GM18498 (cell line): ENCODE data around the gene GPR4.
"Not testable (repeated sequence)": the region's sequence is repeated elsewhere in the genome, so short reads cannot be mapped to it uniquely, and the experiment has no call there.

ENCODE experiments used
- ATAC-seq: cut with Tn5 transposase; IDR thresholded peaks from one replicate; pipeline ENCODE4 v1.9.1; 2021; ENCODE audit warnings: mild to moderate bottlenecking, moderate library complexity; ENCODE audit not compliant: unreplicated experiment

Gene GPR4

DNA sequence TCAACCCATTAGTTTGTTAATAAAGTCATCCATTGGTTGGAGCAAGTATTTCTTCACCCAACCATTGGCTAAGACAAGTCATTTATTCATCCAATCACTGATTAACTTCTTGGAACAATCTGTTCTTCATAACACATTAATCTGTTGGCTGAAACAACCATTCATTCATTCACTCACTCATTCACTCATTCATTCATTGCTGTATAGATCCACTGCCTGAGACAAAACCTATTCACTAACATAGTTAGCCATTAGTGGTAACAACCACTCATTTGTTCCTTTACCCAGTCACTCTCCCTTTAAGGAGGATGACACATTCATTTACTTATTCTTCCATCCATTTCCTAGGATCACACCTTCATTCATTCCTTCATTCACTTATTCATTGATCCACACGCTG is 22.0 kb upstream of the GPR4 start:
- ATAC-seq: no peak

DNA sequence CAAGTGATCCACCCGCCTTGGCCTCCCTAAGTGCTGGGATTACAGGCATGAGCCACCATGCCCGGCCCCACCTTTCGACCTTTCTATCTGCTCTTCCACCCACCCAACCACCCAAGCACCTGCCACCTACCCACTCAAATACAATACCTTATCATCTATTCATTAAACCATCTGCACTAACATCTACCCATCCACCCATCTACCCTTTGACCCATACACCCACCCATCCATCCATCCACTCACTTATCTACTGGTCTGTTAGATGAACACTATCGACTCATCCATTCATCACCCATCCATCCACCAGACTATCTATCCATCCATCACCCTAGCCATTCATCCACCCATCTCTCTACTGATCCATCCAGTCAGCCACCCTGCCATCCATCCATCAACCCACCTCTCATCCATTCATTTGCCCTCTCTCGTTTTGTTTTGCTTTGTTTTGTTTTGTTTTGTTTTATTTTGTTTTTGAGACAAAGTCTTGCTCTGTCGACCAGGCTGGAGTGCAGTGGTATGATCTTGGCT is 20.0 kb upstream of the GPR4 start:
- ATAC-seq: no peak

DNA sequence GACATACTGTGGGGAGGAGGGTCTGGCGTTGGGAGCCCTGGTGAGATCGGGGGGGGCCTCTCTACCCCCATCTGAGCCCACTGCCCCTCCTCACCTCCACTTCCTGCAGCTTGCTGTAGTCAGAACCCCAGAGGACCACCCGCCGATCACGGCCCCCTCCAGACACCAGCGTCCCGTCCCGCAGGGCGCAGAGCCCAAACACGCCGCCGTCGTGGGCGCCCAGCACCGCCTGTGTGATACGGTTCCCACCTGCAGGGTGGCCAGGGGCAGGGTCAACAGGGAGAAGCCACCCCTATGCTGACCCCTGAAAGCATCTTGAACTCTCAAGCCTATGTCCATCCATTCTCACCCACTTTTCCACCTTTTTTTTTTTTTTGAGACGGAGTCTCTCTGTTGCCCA is 19.4 kb upstream of the GPR4 start:
- ATAC-seq: no peak

DNA sequence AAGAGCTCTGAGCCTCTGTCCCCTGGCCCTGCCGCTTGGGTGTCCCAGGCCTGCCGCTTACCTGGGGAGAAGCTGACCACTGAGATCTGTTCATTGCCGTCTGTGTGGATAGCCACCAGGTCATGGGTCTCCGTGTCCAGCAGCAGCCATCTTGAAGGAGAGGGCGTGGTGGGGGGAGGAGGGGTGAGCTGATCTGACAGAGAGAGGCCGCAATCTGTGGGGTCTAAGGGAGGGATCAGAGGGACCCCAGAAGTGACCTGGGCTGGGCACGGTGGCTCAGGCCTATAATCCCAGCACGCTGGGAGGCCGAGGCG is 14.6 kb upstream of the GPR4 start:
- no peak for ATAC-seq

DNA sequence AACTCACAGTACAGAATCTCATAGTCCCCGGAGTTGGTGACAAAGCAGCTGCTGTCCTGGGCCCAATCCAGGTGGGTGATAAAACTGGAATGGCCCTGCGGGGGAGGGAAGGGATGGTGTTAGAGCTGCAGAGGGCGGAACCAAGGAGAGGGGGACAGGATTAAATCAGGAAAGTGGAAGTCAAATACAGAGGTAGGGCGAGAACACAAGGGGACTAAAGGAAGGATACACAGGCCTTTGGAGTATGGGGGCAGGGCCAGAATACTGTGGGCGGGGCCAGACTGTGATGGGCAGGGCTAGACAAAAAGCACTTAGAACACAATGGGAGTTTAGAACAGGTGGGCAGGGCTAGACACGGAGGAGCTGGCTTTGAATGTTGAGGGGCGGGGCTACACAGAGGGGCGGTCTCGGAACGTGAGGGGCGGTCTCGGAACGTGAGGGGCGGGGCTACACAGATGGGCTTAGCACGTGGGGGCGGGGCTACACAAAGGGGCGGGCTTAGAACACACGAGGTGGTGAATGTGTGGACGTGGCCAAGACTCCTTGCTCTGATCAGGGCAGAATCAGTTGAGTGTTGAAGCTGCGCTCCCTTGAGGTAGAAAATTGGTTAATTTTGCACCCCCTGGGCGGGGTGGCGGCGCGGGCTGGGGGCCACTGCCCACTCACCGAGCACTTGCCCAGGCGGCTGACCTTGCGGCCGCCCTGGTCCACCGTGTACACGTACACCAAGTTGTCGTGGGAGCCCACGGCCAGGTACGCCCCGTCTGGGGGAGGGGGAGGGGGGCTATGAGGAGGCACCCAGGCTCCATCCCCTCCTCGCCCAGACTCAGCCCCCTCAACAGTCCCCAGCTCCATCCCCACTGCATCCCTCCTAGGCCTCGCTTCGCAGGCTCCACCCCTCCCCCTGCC is 14.0 kb upstream of the GPR4 start:
- no peak for ATAC-seq

DNA sequence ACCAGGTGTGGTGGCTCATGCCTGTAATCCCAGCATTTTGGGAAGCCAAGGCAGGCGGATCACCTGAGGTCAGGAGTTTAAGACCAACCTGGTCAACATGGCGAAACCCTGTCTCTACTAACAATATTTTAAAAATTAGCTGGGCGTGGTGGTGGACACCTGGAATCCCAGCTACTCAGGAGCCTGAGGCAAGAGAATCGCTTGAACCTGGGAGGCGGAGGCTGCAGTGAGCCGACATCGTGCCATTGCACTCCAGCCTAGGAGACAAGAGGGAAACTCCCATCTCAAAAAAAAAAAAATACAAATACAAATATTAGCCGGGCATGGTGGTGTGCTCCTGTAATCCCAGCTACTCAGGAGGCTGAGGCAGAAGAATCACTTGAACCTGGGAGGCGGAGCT is 13.0 kb upstream of the GPR4 start:
- not testable (repeated sequence) for ATAC-seq

DNA sequence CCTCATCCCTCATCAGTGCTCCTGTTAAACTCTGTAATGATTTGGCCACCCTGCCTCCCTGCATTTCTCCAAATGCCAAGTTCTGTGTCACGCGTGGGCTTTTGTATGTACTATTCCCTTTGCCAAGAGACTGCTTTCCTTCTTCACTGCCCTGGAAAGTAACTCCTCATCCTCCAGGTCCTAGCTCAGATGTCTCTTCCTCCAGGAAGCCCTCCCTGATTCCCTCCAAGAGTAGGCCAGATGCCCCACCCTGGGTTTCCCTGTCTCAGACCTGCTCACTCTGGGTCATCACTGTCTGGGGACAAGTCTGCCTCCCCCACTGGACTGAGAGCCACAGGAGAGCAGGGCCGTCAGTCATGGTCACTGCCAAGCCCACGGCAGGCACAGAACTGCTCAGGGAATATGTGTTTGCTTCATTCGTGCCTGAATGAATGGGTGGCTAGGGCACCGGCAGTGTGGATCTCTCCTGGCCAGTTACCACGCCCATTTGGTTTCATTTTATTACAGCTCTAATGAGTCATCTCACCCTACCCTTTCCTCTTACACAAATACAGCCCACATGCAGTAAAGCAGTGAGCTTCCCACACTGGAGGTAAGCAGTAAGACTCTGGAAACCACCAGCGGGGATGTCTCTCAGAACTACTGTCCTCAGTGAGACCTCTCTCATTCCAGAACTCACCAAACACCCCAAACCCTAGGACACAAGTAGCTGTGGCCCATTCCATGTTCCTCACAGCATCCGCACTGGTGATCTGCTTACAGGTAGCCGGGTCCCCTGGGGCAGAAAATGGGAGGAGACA is 12.1 kb upstream of the GPR4 start:
- peak; percentile 55 for ATAC-seq

DNA sequence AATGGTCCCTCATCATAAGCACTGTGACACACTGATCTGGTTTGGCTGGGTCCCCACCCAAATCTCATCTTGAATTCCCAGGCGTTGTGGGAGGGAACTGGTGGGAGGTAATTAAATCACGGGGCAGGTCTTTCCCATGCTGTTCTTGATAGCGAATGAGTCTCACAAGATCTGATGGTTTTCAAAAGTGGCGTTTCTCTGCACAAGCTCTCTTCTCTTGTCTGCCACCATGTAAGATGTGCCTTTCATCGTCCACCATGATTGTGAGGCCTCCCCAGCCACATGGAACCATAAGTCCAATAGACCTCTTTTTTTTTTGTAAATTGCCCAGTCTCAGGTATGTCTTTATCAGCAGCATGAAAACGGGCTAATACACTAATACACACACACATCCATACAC is 6.9 kb upstream of the GPR4 start:
- no peak for ATAC-seq

DNA sequence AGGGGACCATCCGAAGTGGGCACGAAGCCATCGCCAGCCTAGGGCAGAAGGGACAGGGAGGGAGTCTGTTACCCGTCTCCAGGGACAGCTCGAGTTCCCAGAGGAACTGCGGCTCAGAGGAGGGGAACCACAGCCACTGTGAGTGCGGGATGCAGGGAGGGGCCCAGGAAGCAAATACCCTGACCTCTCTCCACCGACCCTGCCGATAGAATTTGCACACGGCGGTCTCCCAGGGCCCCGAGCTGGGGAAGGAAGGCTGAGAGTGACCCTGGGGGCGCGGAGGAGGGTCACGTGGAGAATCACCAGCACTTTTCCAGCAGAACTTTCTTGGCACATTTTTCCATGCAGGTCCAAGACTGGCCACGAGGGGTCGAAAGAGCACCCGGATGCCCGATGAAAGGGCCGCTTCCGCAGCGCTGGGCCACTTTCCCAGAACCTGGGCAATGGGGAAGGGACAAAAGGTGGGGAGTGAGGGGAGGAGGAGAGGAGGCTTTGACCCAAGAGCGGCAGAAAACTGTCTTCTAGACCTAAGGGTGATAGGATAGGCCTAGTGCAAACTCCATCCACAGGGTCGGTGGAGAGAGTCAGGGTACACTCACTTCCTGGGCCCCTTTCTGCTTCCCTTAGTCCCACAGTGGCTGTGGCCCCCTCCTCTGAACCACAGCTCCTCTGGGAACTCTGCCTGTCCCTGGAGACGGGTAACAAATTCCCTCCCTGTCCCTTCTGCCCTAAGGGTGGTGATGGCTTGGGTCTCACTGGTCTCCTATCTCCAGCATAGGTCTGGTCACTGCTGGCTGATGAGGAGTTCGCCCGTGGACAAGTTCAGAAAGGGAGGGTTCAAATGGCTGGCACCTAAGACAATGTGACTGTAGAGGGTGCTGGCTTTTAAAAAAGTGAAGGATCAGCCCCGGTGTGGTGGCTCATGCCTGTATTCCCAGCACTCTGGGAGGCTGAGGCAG is 5.3 kb upstream of the GPR4 start:
- no peak for ATAC-seq

DNA sequence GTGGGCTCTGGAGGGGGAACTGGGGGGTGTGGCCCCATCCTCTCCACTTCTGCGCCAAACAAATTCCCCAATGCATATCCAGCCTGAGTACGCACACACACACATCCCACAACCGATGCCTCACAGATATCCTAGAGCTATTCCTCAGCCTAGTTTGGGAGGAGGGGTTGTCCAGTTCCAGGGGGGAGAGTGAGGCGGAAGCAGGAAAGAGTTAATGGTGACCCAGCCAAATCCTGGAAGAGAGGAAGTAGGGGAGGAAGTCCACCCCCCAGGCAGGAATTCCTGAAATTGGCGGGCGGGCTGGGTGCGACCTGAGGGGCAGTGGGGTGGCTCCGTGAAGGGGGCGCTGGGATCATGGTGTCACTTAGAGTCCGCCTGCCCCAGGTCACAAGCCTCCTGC is 897 bp downstream of the GPR4 start:
- no peak for ATAC-seq

DNA sequence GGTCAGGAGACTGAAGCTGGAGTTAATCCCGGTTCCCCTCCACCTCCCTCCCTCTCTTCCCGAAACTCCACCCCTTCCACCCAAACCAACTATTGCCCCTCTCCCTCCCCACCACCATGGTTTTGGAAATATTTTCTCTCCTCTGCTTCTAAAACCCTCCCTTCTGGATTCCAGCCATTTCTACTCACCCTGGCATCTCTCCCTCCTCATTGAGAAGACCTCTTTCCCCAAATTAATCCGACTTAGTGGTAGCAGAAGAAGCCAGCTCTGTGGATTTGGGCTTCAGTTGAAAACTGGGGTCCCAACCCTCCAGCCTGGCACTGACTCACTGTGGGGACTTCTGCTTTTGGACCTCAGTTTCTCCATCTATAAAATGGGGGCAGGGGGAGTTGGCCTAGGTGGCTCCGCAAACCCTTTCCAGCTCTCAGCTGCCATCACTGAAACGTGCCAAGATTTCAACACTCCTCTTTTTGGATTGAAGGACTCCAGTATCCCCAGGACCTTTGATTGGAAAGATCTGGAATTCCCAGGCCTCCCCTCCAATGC is 1.6 kb downstream of the GPR4 start:
- no peak for ATAC-seq

DNA sequence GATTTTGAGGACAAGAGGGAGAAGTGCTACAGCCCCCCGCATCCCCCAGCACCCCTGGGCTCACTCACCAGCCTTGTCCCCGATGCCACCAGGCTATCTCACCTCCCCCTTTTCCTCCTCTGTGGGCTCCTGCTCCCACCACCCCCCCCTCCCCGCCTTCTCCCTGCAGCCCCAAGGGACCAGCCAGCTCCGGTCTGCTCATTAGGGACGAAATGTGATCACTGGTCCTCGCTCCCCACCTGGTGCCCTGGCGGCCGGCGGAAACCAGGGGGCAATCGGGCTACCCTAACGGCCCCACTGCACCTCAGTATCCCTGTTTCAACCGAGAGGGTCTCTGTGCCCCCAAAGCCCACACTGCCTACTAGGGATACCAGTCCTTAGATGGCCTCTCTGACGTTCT is 2.7 kb downstream of the GPR4 start:
- ATAC-seq: no peak

DNA sequence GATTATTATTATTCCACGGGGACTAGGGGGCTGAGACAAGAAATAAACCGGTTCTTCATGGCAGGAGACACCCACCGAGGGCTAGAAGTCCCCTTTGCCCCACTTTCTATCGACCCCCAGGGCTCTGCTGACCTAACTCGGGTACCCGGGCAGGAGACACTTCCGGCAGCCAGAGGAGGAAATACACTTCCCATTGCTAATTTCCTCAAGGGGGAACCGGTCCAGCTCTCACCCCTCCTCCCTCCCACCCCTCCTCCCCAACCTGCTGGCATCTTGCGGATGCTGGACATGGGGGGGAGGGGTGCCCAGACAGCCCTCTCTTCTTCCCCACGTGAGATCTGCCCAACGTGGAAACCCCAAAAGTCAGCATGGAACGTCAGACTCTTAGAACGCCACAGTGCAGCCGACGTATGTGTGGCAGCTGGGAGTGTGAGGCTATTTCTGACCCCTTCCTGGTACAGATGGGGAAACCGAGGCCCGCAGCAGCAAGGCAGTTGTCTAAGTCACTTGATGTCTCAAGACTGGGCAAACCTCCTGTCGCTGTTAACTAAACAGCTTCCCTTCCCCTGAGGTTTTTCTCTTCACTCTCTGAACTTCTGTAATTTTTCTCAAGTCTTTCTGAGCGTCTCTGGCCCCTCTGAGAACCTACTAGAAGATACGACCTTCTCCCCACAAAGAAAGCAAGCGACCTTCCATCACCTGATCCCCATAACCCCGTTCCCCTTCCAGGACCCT is 3.6 kb downstream of the GPR4 start:
- ATAC-seq: no peak

DNA sequence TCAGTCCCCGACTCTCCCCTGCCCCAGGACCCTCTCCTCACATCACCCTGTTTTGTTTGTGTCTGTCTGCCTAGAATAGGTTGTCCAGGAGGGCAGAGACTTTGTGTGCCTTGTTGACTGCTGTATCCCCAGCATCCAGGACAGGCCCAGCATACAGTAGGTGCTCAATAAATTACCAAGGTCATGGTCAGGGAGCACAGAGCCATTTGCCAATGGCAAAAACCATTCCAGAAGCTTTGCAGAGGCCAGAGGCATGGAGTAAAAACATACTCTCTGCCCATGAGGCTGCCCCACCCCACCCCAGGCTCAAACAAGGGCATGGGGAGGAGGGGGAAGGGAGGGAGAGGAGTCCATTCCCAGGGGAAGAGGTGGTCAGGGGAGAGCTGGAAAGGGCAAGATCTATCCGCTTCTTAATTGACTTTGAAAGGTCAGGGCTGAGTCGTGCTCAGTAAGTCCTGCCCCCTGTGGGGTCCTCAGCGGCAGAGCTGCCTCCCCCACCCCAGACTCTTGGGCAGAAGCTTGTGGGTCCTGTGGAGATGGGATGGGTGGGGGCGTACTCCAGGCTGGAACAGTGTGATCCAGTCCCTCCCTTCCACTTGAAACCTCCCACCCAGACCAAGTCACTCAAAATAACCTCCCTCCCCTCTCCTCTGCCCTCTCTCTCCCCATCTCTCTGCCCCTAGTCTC is 4.4 kb downstream of the GPR4 start:
- no peak for ATAC-seq

DNA sequence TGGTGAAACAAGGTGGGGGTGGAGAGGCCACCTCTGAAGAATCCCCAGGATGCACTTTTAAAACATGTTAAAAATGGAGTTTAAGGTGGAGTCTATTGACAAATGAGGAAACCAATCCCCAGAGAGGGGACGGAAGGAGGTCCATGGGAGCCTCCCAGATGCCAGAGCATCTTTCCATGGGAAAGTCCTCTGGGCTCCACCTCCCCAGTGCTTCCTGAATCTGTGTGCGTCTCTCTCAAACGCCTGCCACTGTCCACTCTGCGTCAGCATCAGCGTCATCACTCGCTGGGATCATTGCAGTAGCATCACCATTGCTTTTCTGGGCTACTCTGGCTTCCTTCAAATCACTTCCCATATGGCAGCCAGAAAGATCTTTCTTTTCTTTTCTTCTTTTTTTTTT is 6.2 kb downstream of the GPR4 start:
- ATAC-seq: no peak

DNA sequence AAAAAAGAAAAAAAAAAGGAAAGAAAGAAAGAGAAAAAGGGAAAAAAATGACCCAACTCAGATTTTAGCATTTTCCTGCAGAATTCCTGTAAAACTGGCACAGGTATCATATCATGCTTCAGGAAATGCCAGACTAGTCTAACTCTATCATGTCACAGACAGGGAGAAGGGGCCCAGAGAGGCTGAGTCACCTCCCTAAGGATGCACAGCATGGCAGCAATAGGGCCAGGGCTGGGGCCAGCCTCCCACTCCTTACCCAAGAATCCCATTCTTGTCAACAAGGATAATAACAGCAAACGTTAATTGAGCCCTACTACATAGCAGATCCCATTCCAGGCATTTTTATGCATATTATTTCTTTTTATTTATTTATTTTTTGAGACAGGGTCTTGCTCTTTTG is 8.5 kb downstream of the GPR4 start:
- ATAC-seq: no peak

DNA sequence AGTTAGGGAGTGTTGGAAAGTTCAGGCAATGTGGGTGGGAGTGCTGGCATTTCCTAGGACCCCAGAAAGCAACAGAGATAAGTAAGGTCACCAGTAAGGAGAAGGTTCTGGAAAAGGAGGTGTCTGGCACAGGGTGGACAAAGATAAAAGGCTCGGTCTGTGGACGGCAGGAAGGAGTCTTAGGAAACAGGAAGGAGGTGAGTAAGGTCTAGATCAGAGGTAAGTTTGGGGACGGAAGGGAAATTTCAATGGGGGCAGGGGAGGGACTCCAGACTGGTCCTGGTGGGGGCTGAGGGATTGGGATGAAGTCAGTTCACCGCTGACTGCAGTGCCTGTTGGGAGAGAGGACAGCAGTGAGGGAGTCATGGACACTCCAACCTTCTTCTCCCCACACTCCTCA is 9.6 kb downstream of the GPR4 start:
- ATAC-seq: no peak

DNA sequence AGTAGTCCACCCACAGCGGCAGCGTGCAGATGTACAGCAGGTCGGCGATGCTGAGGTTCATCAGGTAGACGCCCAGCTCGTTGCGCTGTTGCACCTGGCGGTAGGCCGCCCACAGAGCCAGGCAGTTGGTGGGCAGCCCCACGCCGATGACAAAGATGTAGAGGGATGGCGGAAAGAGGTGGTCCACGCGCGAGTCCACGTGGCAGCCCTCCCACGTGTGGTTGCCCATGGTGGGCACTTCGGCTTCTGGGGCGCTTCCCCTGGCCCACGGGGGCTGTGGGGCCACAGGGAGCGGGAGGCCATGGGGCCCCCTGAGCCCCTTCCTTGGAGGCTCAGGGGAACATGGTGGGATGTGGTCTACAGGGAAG is 10.4 kb downstream of the GPR4 start:
- ATAC-seq: no peak

DNA sequence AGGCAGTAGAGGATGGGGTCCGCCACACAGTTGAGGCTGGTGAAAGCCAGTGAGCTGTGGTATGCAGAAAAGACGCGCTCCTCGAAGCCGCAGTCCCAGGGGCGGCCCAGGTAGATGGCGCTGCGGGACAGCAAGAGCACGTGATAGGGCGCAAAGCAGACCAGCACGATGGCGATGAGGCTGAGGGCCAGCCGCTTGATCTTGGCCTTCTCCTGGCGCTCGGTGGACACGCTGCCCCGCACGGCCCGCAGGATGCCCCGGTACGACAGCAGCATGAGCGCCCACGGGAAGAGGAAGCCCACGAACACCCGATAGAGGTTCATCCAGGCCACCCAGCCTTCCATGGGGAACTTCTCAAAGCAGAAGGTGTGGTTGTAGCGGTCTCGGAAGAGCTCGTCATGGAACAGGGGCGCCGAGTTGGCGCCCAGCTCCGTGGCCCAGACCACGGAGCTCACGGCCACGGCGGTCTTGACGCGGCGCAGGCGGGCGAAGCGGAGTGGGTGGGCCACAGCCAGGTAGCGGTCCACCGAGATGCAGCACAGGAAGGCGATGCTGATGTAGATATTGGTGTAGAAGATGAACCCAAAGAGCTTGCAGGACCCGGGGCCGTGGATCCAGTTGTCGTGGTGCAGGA is 10.9 kb downstream of the GPR4 start:
- ATAC-seq: no peak
